Fibroblast of gingiva (primary cell): ENCODE data around the gene IGFL4.
"Not testable (repeated sequence)": the region's sequence is repeated elsewhere in the genome, so short reads cannot be mapped to it uniquely, and the experiment has no call there.

Source experiments
- DNase-seq: peaks from one replicate; pipeline ENCODE4 v3.0.0-alpha.2; 2011; ENCODE audit warnings: low read depth

IGFL4 gene

DNA sequence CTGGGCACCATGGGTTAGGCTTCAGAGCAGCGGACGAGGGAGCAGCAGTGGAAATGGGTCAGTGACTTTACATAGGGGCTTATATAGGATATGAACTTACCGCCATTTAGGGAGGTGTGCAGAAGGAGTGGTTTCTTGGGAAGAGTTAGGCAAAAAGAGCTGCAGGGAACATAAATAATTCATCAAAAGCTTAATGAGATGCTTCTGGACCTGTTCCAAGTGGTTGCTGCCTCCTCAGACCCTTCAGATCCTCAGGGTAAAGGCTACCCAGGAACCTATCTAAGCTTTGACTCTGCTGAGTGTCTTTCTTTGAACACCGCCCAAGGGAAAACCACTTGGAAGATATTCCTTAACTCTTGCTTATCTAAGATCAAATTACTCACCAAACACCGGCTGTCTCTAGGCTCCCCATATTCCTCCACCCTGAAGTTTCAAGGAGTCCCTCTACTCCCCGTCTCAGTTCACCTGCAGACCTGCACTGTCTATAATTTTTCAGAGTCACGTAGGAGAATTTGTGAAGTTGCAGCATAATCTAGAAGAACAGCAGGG is at the start of gene IGFL4:
IGFL4 (minus strand) TSS at position 51 of the 549 bp plus-strand sequence; CDS start at position 11, 40 bp downstream.
- no peak for DNase-seq

- no peak for DNase-seq
These were observed 49.6 kb upstream of the IGFL4 start for GRCh38 chr19:46090444-46090843.

DNA sequence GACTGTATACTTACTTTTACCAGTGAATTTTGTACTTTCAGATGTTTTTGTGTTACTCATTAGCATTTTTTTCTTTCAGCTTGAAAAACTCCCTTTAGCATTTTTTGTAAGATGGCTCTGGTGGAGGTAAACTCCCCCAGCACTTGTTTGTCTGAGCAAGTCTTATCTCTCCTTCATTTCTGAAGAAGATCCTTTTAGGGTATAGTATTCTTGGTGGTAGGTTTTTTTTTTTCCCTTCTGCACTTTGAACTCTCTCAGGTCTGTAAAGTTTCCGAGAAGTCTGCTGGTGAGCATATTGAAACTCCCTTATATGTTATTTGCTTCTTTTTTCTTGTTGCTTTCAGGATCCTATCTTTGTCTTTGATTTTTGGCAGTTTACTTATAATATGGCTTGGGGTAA is 48.6 kb upstream of the IGFL4 start:
- no peak for DNase-seq

GRCh38 chr19:46088101-46088500 is 47.3 kb upstream of the IGFL4 start:
- no peak for DNase-seq

GRCh38 chr19:46085888-46086287 is 45.1 kb upstream of the IGFL4 start:
- no peak for DNase-seq

- DNase-seq = no peak
These were observed 41.9 kb upstream of the IGFL4 start for GRCh38 chr19:46082728-46083050.

GRCh38 chr19:46081928-46082727 is 41.3 kb upstream of the IGFL4 start:
- DNase-seq = peak; percentile 35

DNA sequence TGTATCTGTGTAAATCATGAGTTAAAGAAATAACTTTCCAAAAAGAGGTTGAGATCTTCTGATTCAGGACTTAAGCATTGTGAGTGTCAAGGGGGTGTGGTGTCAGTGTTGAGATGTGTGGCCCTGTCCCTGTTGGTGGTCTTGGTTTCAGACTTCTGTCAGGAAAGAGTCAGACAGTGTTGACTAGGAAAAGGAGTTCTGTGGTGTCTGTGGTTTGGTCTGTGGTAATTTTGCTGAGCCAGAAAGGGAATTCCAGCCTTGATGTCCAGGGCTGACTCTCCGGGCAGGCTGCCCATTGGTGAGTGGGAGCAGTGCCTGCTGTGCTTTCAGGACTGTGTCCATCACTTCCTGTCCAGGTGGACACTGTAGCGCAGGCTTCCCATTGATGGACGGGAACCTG is 39.8 kb upstream of the IGFL4 start:
- DNase-seq = no peak

DNA sequence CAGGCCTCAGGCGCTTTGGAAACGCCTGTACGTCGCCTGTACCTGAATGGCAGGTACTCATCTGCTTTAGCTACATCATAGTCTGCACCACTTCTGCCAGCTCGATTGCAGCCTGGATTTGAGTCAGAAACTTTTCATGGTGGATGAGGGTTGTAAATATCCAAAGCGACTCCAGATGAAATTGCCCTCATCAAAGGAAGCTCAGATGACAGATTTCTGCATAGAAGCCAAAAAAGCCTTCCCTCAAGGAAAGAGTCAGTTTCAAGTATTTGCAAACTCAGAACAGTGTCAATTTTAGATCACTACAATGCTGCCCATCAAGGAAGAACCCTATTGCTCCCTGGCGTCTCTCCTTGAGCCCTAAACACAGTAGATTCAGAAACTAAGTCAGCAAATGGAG is 38.8 kb upstream of the IGFL4 start:
- DNase-seq = no peak

- DNase-seq = not testable (repeated sequence)
These were observed 38.0 kb upstream of the IGFL4 start for GRCh38 chr19:46078573-46079332.

- no peak for DNase-seq
These were observed 37.0 kb upstream of the IGFL4 start for GRCh38 chr19:46077815-46078167.

GRCh38 chr19:46076951-46077814 is 36.4 kb upstream of the IGFL4 start:
- DNase-seq = peak; percentile 59

DNA sequence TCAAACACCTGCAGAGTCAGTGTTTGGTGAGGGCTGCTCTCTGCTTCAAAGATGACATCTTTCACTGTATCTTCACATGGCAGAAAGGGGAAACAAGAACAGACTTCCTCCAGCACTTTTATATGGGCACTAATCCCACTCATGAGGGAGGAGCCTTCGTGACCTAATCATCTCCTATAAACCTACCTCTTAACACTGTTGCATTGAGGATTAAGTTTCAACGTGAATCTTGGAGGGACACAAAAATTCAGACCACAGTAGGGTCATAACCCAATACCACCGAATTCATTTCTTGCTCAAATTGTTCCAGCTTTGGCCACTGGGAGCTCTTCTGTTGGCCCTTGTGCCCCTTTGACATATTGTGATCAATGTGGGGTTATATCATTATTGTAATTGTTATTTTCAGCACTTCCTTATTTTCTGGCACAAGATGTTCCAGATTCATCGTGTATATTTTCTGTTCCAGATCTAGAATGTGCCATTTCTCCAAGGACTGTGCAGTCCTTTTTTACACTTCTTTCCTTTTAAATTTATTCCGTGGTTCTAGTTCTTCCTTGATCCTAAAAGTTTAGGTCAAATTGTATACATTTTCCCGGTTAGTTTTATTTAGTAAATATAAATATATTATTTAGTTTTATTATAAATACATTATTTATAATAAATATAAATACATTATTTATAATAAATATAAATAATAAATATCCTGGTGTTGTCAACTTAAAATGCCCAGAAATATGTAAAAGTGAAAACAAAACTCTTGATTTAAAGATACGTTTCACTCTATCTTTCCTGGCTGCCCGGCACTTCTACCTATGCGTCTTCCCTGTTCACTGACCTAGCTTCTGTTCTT is 35.5 kb upstream of the IGFL4 start:
- DNase-seq = no peak

GRCh38 chr19:46073268-46073922 is 32.6 kb upstream of the IGFL4 start:
- DNase-seq = no peak

DNA sequence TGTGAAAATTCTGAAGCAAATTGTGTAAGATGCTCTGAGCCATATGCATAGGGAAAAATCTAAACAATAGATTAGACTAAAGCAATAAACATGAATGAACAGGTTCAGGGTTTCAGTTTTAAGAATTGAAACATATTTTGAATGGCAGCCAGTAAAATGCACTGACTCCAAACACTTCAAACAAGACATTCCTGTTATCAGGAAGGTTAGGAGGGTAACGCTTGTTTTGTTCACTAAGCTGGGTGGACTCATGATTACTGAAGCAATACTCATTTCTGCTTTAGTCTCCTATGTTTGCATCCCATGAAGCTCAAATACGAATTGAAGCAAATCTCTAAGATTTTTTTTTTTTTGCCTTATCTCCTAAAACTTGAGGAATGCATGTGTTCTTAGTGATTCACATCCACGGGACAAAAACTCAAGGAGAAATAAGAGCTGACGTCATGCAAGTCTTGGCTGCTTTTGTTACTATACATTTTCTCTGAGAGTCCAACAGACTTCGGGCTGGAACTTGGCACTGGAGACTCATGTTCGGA is 29.1 kb upstream of the IGFL4 start:
- DNase-seq = peak; percentile 38

- DNase-seq = peak; percentile 56
These were observed 27.8 kb upstream of the IGFL4 start for GRCh38 chr19:46068345-46069258.

DNA sequence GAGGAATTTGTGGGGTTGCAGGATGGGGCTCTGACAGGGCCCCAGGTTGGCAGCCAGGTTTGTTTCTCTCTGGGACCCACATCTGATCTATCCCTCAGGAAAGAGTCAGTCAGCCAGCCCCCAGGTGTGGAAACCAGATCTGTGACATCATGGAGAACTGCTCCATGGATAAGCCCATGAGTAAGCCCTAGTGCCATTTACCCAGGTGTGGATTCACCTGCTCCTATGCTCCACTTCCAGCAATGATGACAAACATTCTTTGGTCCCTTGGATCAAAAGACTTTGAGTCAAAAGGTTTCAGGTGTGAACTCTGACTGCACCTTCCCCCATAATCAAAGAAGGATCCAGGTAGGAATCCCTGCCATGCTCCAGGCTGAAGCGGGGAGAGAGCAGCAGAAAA is 26.9 kb upstream of the IGFL4 start:
- no peak for DNase-seq

DNA sequence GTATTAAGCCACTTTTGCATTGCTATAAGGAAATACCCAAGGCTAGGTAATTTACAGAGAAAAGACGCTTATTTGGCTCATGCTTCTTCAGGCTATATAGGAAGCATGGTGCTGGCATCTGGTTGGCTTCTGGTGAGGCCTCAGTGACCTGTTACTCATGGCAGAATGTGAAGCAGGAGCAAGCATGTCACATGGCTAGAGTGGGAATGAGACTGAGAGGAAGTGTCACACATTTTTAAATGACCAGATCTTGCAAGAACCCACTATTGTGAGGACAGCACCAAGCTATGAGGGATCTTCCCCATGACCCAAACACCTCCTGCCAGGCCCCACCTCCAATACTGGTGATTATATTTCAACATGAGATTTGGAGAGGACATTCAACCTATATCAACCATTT is 25.7 kb upstream of the IGFL4 start:
- no peak for DNase-seq

- no peak for DNase-seq
These were observed 24.8 kb upstream of the IGFL4 start for GRCh38 chr19:46065486-46066071.
